ENCODE measurements around the gene SNW1.
"Not testable (repeated sequence)": the region's sequence is repeated elsewhere in the genome, so short reads cannot be mapped to it uniquely, and the experiment has no call there.

The SNW1 gene

GRCh38 chr14:77760381-77761204 is at the start of gene SNW1:
Gene SNW1, minus strand, starts transcription at chr14:77761156. Its CDS starts 29 bp downstream, at chr14:77761127.
- peak; percentile 83 to 89 for DNase-seq
- peak; percentile 96 for TF ChIP-seq POLR2A (IDR thresholded peaks at IDR 0.05; ENCODE audit: low read length)
- TF ChIP-seq GATA1 (IDR thresholded peaks at IDR 0.05; ENCODE audit: low read depth, low read length) = no peak

GRCh38 chr14:77809011-77809410 is 48.1 kb upstream of the SNW1 start:
- no peak for TF ChIP-seq GATA1 (IDR thresholded peaks at IDR 0.05; ENCODE audit: low read depth, low read length)
- no peak for TF ChIP-seq POLR2A (IDR thresholded peaks at IDR 0.05; ENCODE audit: low read length)
- peak in 1 of 2 experiments; percentile 29 for DNase-seq

GRCh38 chr14:77808250-77808649 is 47.3 kb upstream of the SNW1 start:
- no peak for DNase-seq
- TF ChIP-seq POLR2A (IDR thresholded peaks at IDR 0.05; ENCODE audit: low read length) (no peak), GATA1 (IDR thresholded peaks at IDR 0.05; ENCODE audit: low read depth, low read length) (no peak)

GRCh38 chr14:77805706-77806105 is 44.8 kb upstream of the SNW1 start:
- no peak for TF ChIP-seq POLR2A (IDR thresholded peaks at IDR 0.05; ENCODE audit: low read length)
- TF ChIP-seq GATA1 (IDR thresholded peaks at IDR 0.05; ENCODE audit: low read depth, low read length) = no peak
- DNase-seq = no peak

- TF ChIP-seq POLR2A (IDR thresholded peaks at IDR 0.05; ENCODE audit: low read length) (no peak), GATA1 (IDR thresholded peaks at IDR 0.05; ENCODE audit: low read depth, low read length) (no peak)
- peak; percentile 41 to 43 for DNase-seq
Observed at GRCh38 chr14:77804592-77804991, 43.6 kb upstream of the SNW1 start.

GRCh38 chr14:77800814-77801213 is 39.9 kb upstream of the SNW1 start:
- no peak for DNase-seq
- TF ChIP-seq POLR2A (IDR thresholded peaks at IDR 0.05; ENCODE audit: low read length) (no peak), GATA1 (IDR thresholded peaks at IDR 0.05; ENCODE audit: low read depth, low read length) (no peak)

GRCh38 chr14:77799863-77800730 is 39.1 kb upstream of the SNW1 start, which contains the start of gene ADCK1:
Gene ADCK1, plus strand, starts transcription at chr14:77800109. Its CDS starts 18,870 bp downstream, at chr14:77818979.
- TF ChIP-seq GATA1 (IDR thresholded peaks at IDR 0.05; ENCODE audit: low read depth, low read length) (no peak), POLR2A (IDR thresholded peaks at IDR 0.05; ENCODE audit: low read length) (peak; percentile 80)
- peak; percentile 88 to 90 for DNase-seq

GRCh38 chr14:77799456-77799855 is 38.5 kb upstream of the SNW1 start:
- DNase-seq = not testable (repeated sequence)

GRCh38 chr14:77794357-77794756 is 33.4 kb upstream of the SNW1 start:
- no peak for TF ChIP-seq GATA1 (IDR thresholded peaks at IDR 0.05; ENCODE audit: low read depth, low read length)
- TF ChIP-seq POLR2A (IDR thresholded peaks at IDR 0.05; ENCODE audit: low read length) = no peak
- no peak for DNase-seq

- not testable (repeated sequence) for DNase-seq
Observed at GRCh38 chr14:77793255-77793654, 32.3 kb upstream of the SNW1 start.

- TF ChIP-seq GATA1 (IDR thresholded peaks at IDR 0.05; ENCODE audit: low read depth, low read length) (no peak), POLR2A (IDR thresholded peaks at IDR 0.05; ENCODE audit: low read length) (no peak)
Observed at GRCh38 chr14:77791225-77791600, 30.3 kb upstream of the SNW1 start.

GRCh38 chr14:77790566-77791224 is 29.7 kb upstream of the SNW1 start:
- no peak for TF ChIP-seq GATA1 (IDR thresholded peaks at IDR 0.05; ENCODE audit: low read depth, low read length)
- no peak for TF ChIP-seq POLR2A (IDR thresholded peaks at IDR 0.05; ENCODE audit: low read length)
- DNase-seq = no peak

More at GRCh38 chr14:77791225-77791600, 30.3 kb upstream of the SNW1 start:
- DNase-seq = no peak

- TF ChIP-seq GATA1 (IDR thresholded peaks at IDR 0.05; ENCODE audit: low read depth, low read length) = no peak
- TF ChIP-seq POLR2A (IDR thresholded peaks at IDR 0.05; ENCODE audit: low read length) = no peak
- DNase-seq = no peak
Observed at GRCh38 chr14:77786148-77786547, 25.2 kb upstream of the SNW1 start.

GRCh38 chr14:77782202-77782601 is 21.2 kb upstream of the SNW1 start:
- TF ChIP-seq GATA1 (IDR thresholded peaks at IDR 0.05; ENCODE audit: low read depth, low read length) (no peak), POLR2A (IDR thresholded peaks at IDR 0.05; ENCODE audit: low read length) (no peak)

GRCh38 chr14:77773966-77774365 is 13.0 kb upstream of the SNW1 start:
- DNase-seq = not testable (repeated sequence)

More at GRCh38 chr14:77782202-77782601, 21.2 kb upstream of the SNW1 start:
- no peak for DNase-seq

- peak in 1 of 2 experiments; percentile 26 for DNase-seq
Observed at GRCh38 chr14:77768442-77769069, 7.6 kb upstream of the SNW1 start.

All from erythroblast (primary cell).